Caco-2 (cell line): ENCODE results near the gene GPSM3. TPM values are rescaled to one million over a fixed set of nuclear protein-coding genes. Genes with fewer than 3 reads are reported as not detected.

Experiments used
- BruUV-seq: library from RNA; stranded (reverse); fragments of 400-500 nt; replicated peaks from 2 replicates; lab custom pipeline; 2021; lab: Mats Ljungman, UMichigan
- CTCF ChIA-PET: fragments of 300-600 bp; sonication (Branson Sonifier 250); formaldehyde crosslinking; loops from one replicate; lab custom pipeline; 2022; ENCODE audit warnings: antibody characterized with exemption; lab: Charles Lee
- POLR2A ChIA-PET: fragments of 300-600 bp; sonication (Branson Sonifier 250); formaldehyde crosslinking; loops from one replicate; lab custom pipeline; 2022; ENCODE audit warnings: antibody characterized with exemption; lab: Charles Lee
- DNase-seq, 2 experiments: peaks; one replicate each; pipeline versions ENCODE4 v3.0.0 to v3.0.0-alpha.2; 2020 to 2022
- H3K27me3 ChIP-seq: replicated peaks from 2 replicates; pipeline ENCODE4 v1.6.0; 2011; ENCODE audit warnings: low read length; ENCODE audit not compliant: control insufficient read depth, insufficient read depth
- H3K36me3 ChIP-seq: 2 replicates; pipeline ENCODE4 v1.5.1; 2011; ENCODE audit warnings: low read length; ENCODE audit not compliant: control insufficient read depth, insufficient read depth
- H3K4me1 ChIP-seq: fragments of 250-450 bp; sonication (Bioruptor Pico); 2 replicates; pipeline ENCODE4 v1.5.1; 2020; ENCODE audit warnings: mild to moderate bottlenecking
- H3K4me3 ChIP-seq: 2 replicates; pipeline ENCODE4 v1.5.1; 2011; ENCODE audit warnings: low read depth, mild to moderate bottlenecking, control low read depth, low read length
- H3K9me3 ChIP-seq: fragments of 250-450 bp; sonication (Bioruptor Pico); 2 replicates; pipeline ENCODE4 v1.5.1; 2020; ENCODE audit warnings: mild to moderate bottlenecking, moderate library complexity
- H3K27ac Mint-ChIP-seq: one replicate; pipeline ENCODE4 v1.8.0; 2022; ENCODE audit warnings: mixed read lengths; ENCODE audit not compliant: unreplicated experiment
- H3K27me3 Mint-ChIP-seq: one replicate; pipeline ENCODE4 v1.8.0; 2022; ENCODE audit warnings: mixed read lengths; ENCODE audit not compliant: insufficient read depth, unreplicated experiment
- H3K36me3 Mint-ChIP-seq: one replicate; pipeline ENCODE4 v1.8.0; 2022; ENCODE audit warnings: mild to moderate bottlenecking, mixed read lengths; ENCODE audit not compliant: insufficient read depth, unreplicated experiment
- H3K4me1 Mint-ChIP-seq: one replicate; pipeline ENCODE4 v1.8.0; 2022; ENCODE audit warnings: low read depth, mixed read lengths; ENCODE audit not compliant: unreplicated experiment
- H3K4me3 Mint-ChIP-seq: one replicate; pipeline ENCODE4 v1.8.0; 2022; ENCODE audit warnings: mild to moderate bottlenecking, moderate library complexity, mixed read lengths; ENCODE audit not compliant: unreplicated experiment
- H3K9me3 Mint-ChIP-seq: one replicate; pipeline ENCODE4 v1.8.0; 2022; ENCODE audit warnings: mixed read lengths; ENCODE audit not compliant: unreplicated experiment
- intact Hi-C: fragments of 100-400 bp; cut with micrococcal nuclease; formaldehyde crosslinking; loops from one replicate; pipeline ENCODE4 v1.10.0; 2022; ENCODE audit not compliant: unreplicated experiment
- total RNA-seq: library from RNA; stranded (reverse); gene quantifications from 2 replicates; pipeline ENCODE4 v1.2.3, GENCODE V29; 2022
- TF ChIP-seq, protein P1 (sequence below), 2 experiments: fragments of 200-600 bp in 1 of 2; IDR thresholded peaks; 1 replicate in 1 of 2; 2 replicates in 1 of 2; pipeline versions ENCODE4 v1.5.1 to v1.8.0; 2011 to 2022; ENCODE audit warnings: antibody characterized with exemption in 1 of 2, control low read depth in 1 of 2, inconsistent platforms in 1 of 2, low read depth in 1 of 2, low read length in 1 of 2, mild to moderate bottlenecking in 1 of 2, moderate library complexity in 1 of 2; ENCODE audit not compliant: insufficient read depth in 1 of 2, severe bottlenecking in 1 of 2, unreplicated experiment in 1 of 2

Gene GPSM3
- total RNA-seq, 1 experiment from 2014 or later: 0.41 TPM

DNA sequence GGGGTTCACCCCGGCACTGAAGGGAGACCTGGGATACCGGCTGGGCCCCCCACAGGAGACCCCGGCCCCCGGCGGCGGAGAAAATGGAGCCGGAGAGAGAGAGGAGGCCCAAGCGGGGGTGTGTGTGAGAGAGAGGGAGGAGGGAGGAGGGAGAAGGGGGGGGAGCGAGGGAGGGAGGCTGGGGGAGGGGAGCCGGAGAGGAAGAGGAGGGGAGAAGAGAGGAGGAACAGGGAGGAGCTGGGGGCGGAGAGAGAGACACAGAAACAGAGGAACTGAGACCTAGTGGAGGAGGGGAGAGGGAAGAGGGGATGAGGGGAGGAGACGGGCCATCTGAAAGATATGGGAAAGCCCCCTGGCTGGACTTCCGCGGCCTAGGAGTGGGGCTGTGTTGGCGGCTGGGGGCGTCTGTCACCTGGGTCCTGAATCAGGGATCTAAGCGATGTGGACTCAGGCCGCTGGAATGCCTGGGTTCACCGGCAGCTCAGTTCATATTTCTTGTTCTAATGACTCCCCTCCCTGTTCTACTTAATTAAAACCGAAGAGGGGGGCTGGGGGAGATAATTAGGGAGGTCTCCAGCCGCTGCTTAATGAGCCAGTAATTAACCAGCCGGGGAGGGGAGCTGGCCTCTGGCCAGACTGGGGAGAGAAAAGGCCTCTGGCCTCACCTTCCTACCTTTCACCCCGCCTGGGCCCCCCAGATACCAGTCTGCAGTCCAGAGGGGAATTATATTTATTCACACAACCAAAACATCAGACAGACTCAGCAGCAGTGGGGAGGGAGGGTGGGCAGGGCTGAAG lies 2.2 kb downstream of the GPSM3 start, which contains the start of gene PBX2:
Gene PBX2 (minus strand): TSS at position 149 of the 798 bp plus-strand sequence. CDS start 287 bp downstream, outside the sequence.
- H3K36me3 ChIP-seq: peaks cover 2% of the 10 kb centered on the region; the same call in 1 of the 2 replicates
- intact Hi-C loops: loop anchor here (1.0 to 10.0 kb wide), 2 partner anchors 12 to 775 kb away; partner anchors contain the start of genes BRD2 and RNF5
- peak; percentile 71 to 87 for DNase-seq
- TSS peak; percentile 95 for BruUV-seq
- H3K9me3 Mint-ChIP-seq: no peaks in the 10 kb centered on the region
- peak within 1 kb of the TSS; percentile 90 for H3K27ac Mint-ChIP-seq
- ChIA-PET CTCF (interaction anchor here (0.7 to 1.2 kb wide), 3 partner anchors 13 to 73 kb away, joined by 3 read pairs; no protein-coding TSS in a partner anchor), POLR2A (interaction anchor here (0.6 to 0.8 kb wide), 3 partner anchors 13 to 782 kb away, joined by 4 to 5 read pairs (median 5); partner anchors contain the start of gene ATF6B)
- H3K4me1 Mint-ChIP-seq: peaks cover 30% of the 10 kb centered on the region
- H3K36me3 Mint-ChIP-seq: peaks cover 35% of the 10 kb centered on the region
- no peaks in the 10 kb centered on the region for H3K27me3 ChIP-seq
- TF ChIP-seq, protein P1, sequence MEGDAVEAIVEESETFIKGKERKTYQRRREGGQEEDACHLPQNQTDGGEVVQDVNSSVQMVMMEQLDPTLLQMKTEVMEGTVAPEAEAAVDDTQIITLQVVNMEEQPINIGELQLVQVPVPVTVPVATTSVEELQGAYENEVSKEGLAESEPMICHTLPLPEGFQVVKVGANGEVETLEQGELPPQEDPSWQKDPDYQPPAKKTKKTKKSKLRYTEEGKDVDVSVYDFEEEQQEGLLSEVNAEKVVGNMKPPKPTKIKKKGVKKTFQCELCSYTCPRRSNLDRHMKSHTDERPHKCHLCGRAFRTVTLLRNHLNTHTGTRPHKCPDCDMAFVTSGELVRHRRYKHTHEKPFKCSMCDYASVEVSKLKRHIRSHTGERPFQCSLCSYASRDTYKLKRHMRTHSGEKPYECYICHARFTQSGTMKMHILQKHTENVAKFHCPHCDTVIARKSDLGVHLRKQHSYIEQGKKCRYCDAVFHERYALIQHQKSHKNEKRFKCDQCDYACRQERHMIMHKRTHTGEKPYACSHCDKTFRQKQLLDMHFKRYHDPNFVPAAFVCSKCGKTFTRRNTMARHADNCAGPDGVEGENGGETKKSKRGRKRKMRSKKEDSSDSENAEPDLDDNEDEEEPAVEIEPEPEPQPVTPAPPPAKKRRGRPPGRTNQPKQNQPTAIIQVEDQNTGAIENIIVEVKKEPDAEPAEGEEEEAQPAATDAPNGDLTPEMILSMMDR (IDR thresholded peaks at IDR 0.05; ENCODE audit: insufficient read depth in 1 of 2, low read depth in 1 of 2, low read length in 1 of 2, severe bottlenecking in 1 of 2, unreplicated experiment in 1 of 2): no peak
- H3K4me1 ChIP-seq: peaks cover 19% of the 10 kb centered on the region
- peak within 1 kb of the TSS; percentile 83 for H3K4me3 Mint-ChIP-seq
- H3K9me3 ChIP-seq: no peaks in the 10 kb centered on the region
- H3K4me3 ChIP-seq: peak within 1 kb of the TSS; percentile 62
- no peaks in the 10 kb centered on the region for H3K27me3 Mint-ChIP-seq

GRCh38 chr6:32189742-32190053 lies 2.7 kb downstream of the GPSM3 start:
- Histone ChIP-seq H3K36me3 (peaks cover 2% of the 10 kb centered on the region; the same call in 1 of the 2 replicates), H3K4me3 (peak overlapping the region; percentile 62), H3K27me3 (no peaks in the 10 kb centered on the region), H3K4me1 (peaks cover 19% of the 10 kb centered on the region), H3K9me3 (no peaks in the 10 kb centered on the region)
- TF ChIP-seq, protein P1 (IDR thresholded peaks at IDR 0.05; ENCODE audit: insufficient read depth in 1 of 2, low read depth in 1 of 2, low read length in 1 of 2, severe bottlenecking in 1 of 2, unreplicated experiment in 1 of 2): no peak
- peak overlapping the region; percentile 83 for H3K4me3 Mint-ChIP-seq
- POLR2A ChIA-PET: no interaction called here
- H3K27ac Mint-ChIP-seq: peak overlapping the region; percentile 90
- H3K4me1 Mint-ChIP-seq: peaks cover 25% of the 10 kb centered on the region
- H3K9me3 Mint-ChIP-seq: no peaks in the 10 kb centered on the region
- no peaks in the 10 kb centered on the region for H3K27me3 Mint-ChIP-seq
- H3K36me3 Mint-ChIP-seq: peaks cover 32% of the 10 kb centered on the region
- no TSS peak for BruUV-seq
- intact Hi-C loops: loop anchor here (1.0 to 10.0 kb wide), 2 partner anchors 11 to 775 kb away; partner anchors contain the start of genes BRD2 and RNF5
- CTCF ChIA-PET: interaction anchor here (0.7 kb wide), 1 partner anchor 18 kb away, joined by 3 read pairs; no protein-coding TSS in a partner anchor
- DNase-seq: no peak

- POLR2A ChIA-PET: no interaction called here
- Mint-ChIP-seq H3K9me3 (no peaks in the 10 kb centered on the region), H3K27ac (peak overlapping the region; percentile 90), H3K27me3 (no peaks in the 10 kb centered on the region), H3K36me3 (peaks cover 35% of the 10 kb centered on the region), H3K4me3 (peak overlapping the region; percentile 83), H3K4me1 (peaks cover 23% of the 10 kb centered on the region)
- peaks cover 2% of the 10 kb centered on the region; the same call in 1 of the 2 replicates for H3K36me3 ChIP-seq
- intact Hi-C loops: no loop called here
- DNase-seq: no peak
- peak overlapping the region; percentile 62 for H3K4me3 ChIP-seq
- no peaks in the 10 kb centered on the region for H3K9me3 ChIP-seq
- no TSS peak for BruUV-seq
- H3K27me3 ChIP-seq: no peaks in the 10 kb centered on the region
- TF ChIP-seq, protein P1 (IDR thresholded peaks at IDR 0.05; ENCODE audit: insufficient read depth in 1 of 2, low read depth in 1 of 2, low read length in 1 of 2, severe bottlenecking in 1 of 2, unreplicated experiment in 1 of 2): no peak
- peaks cover 21% of the 10 kb centered on the region for H3K4me1 ChIP-seq
- CTCF ChIA-PET: no interaction called here
Observed at GRCh38 chr6:32189069-32189741, 3.2 kb downstream of the GPSM3 start.
